Fibroblast of the conjunctiva (primary cell): ENCODE data around the gene PRTFDC1.
A peak's percentile ranks its signal among the peaks of the same experiment; 100 is the strongest.
"Not testable (repeated sequence)": the region's sequence is repeated elsewhere in the genome, so short reads cannot be mapped to it uniquely, and the experiment has no call there.

Experiments
- DNase-seq: peaks from one replicate; pipeline ENCODE4 v3.0.0-alpha.2; 2010; ENCODE audit warnings: low read depth

PRTFDC1 gene, protein sequence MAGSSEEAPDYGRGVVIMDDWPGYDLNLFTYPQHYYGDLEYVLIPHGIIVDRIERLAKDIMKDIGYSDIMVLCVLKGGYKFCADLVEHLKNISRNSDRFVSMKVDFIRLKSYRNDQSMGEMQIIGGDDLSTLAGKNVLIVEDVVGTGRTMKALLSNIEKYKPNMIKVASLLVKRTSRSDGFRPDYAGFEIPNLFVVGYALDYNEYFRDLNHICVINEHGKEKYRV

DNA sequence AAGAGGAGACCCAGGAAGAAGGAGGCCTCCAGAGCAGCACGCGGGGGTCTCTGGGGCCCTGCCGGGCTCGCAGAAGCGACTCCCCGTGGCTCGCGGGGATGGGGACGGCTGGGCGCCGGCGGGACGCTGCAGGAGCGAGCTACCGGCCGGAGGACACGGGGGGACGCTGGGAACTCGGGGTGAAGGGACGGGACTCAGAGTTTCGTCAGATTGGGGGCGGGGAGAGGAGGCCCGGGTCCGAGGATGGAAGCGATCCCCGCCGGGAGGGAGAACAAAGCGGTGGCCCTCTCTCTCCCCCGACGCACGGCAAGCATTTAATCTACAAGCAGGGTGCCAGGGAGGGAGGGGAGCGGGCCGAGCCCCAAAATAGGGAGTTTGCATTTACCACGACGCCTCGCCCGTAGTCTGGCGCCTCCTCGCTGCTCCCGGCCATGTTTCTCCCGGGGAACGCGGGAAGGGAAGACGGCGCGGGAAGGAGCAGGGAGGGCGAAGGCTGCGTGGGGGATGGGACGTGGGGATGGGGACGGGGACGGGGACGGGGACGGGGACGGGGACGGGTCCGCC, at the start of gene PRTFDC1:
Gene PRTFDC1 (minus strand): TSS at position 464 of the 564 bp plus-strand sequence. CDS start 31 bp downstream, at position 433.
- no peak for DNase-seq

DNA sequence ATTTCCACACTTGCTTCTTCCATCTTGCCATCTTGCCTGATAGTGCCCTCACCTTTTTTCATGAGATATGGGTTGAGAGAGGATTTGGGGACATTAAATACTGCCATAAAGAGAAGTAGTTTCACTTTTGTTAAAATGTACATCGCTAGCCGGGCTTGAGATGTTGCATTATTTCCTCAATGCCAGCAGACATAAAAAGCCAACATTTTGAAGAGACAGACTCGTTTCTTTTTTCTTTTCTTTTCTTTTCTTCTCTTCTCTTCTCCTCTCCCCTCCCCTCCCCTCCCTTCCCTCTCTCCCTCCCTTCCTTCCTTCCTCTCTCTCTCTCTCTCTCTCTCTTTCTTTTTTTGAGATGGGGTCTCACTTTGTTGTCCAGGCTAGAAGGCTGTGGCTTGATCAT, 45.6 kb upstream of the PRTFDC1 start:
- no peak for DNase-seq

DNA sequence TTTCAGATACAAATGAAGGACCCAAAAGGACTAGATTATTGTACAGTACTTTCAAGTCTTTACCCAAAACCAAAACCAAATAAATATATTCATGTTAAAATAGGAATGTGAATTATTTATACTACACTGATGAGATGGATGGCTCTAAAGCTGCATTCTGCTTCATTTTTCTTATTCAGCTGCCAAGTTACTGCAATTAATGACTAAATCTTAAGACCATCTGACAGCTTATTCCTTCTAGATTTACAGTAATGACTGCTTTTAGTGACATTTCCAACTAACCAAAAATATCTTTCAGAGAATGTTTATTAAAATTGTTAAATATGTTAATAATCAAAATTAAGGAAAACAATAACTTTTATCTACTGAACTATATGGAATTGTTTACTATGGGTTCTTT, 42.7 kb upstream of the PRTFDC1 start:
- no peak for DNase-seq

DNA sequence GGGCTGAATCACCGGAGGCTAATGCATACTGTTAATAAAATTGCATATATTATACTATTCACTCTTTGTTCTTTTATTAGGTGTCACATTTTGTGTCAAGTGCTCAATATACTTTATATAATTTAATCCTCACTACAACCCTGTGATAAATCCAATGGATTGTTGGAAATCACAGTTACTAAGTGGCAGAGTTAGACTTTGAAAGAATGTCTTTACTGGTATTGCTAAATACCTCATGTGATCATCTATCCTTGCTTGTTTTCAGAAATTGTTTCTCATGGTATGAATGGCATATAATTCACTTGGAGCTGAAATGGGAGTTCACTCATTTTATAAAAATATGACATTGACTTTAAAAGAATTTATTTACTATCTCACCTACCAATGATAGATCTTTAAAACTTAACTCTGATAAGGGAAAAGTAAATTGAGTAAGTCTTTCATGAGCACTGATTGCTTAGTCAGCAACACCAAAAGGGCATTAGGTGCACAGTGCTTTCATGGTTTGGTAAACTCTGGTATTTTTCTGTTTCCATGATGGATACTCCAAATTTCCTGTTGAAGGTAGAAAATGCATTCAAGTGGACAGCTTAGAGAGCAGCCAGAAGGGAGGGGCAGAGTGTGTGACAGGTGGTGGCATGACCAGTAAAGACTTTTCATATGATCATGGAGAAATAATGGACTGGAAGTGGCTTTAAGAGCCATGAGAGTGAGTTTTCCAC, 41.0 kb upstream of the PRTFDC1 start:
- no peak for DNase-seq

DNA sequence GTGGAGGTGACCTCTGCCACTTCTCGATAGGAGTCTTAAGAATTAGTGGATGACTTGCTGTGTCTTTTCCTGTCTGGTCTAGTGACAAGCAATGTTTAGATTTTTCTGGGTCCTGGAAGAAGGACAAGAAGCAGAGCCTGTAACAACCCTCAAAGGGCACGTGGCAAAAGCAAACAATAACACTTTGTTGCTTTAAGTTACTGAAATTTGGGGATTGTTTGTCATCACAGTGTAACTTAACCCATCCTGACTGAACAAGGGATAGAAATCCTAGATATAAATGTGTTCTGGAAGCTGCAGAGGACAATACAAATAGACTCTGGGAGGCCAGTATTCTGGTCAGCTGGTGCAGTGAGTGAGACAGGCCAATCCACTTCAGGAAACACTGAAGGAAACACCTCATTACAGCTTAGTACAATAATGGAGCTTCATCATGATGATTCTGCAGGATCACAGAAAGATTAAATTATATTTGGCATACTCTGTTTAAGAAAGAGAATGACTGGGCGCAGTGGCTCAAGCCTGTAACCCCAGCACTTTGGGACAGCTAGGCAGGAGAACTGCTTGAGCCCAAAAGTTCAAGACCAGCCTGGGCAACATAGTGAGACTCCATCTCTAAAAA, 40.2 kb upstream of the PRTFDC1 start:
- DNase-seq, result no peak

DNA sequence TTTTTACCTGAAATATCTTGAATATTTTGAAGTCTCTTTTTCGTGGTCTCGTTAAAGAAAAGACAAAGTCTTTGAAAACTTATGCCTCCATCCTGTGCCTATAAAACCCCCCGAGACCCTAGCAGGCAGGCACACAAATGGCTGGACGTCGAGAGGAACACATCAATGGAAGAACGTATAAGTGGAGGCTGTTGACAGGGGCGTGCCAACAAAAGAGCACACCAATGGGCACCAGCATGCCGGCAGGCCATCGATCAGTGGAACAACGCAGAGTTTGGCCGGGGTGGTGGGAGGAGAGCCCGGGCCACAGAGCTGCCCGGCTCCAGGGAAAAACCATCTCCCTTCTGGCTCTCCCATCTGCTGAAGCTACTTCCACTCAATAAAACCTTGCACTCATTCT, 38.9 kb upstream of the PRTFDC1 start:
- DNase-seq, result no peak

DNA sequence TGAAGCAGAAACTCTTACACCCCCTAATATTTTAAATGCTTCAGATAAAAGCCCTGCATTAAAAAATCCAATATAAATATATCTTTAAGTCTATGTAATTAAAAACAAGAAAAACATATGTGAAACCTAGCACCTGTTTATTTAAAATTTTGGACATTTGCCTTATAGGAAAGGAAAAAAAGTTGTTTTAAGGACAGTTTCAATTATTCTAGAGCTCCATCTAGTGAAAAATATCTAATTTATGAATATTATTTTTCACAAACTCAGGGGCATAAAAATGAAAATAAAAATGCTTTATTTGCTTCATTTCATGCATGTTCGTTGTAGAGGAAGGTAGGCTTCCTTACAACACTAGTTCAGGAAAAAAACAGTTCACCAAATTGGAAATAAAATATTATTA, 37.5 kb upstream of the PRTFDC1 start:
- DNase-seq, result no peak

DNA sequence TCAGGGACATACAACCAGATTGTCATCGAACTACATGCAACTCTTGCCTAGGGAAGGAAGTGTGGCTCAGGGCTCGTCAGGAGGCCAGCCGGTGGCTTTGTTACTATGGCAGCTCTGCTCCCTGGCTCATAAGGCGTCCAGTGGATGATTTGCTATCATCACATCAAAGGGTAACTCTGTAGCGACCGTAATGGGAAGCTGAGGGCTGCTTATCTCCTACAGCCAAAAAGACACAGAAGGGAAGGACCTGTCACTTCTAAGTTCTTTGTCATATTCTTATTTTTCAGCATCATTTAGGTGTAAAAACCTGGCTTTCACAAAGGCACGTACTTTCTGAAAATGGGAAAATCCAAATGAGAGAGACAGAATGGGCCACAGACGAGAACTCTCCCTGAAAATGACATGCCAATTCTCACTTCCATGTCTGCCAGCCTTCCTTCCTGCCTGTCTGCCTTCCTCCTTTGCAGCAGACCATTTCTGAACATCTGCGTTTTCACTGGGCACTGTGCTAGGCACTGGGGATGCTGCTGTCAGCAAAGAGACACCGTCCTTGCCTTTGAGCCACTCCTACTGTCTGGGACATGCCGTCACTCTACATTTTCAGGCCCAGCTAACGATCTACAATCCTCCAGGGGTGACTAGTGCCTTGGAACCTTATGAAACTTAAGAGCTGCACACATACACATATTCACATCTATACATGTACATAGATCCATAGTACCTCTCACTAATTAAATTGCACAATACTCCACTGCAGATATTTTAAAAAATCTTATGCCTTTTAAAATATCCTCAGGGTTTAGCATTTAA, 36.6 kb upstream of the PRTFDC1 start:
- DNase-seq, result no peak

DNA sequence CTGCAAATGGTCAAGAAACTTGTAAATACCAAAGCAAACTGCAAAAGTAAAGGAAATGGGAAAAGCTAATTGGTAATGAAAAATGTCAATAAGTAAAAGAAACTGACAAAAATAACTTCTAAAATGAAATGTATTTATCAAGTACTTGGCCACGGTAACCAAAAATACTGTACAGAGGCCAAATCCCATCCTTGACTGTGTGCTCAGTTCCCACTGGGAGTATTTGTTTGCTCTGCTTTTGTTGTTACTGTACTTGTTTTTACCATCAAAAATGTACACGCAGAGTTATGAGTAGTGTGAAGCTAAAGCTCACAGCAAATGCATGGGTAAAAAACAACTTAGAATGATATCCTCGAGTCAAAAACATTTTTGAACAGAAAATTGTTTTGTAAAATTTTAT, 32.5 kb upstream of the PRTFDC1 start:
- no peak for DNase-seq

DNA sequence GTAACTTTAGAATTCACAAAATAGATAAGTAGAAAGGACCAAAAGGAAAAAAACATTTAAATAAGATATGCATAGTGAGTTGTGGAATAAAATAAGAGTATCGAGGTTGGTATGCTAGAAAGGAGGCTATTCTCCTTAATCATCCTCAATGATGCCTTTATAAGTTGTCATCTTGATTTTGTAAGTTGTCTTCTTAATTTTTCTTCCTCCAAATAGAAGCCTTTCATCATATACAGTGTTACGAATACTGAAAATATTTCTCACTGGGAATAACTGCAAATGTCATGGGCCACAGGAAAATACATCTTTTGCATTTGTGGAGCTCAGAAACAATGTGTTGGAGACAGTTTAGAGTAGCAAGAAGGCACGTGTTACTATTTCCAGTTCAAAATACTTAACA, 31.5 kb upstream of the PRTFDC1 start:
- no peak for DNase-seq

DNA sequence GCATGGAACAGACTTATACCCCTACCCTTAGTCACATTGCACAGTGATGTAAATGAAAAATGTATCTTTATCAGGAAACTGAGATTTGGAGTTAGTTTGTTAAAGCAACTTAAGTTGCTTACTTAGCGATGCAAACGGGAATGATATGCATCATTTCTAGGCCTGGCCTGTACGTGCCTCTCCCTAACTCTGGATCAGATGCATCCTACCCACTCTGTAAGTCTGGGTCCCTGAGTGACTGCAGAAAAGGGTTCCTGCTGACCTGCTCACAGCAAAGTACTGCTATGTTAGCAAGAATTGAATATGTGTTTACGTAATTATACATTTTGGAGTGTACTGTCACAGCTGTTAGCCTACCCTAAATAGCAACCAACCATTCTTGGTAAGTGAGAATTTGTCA, 30.7 kb upstream of the PRTFDC1 start:
- no peak for DNase-seq

DNA sequence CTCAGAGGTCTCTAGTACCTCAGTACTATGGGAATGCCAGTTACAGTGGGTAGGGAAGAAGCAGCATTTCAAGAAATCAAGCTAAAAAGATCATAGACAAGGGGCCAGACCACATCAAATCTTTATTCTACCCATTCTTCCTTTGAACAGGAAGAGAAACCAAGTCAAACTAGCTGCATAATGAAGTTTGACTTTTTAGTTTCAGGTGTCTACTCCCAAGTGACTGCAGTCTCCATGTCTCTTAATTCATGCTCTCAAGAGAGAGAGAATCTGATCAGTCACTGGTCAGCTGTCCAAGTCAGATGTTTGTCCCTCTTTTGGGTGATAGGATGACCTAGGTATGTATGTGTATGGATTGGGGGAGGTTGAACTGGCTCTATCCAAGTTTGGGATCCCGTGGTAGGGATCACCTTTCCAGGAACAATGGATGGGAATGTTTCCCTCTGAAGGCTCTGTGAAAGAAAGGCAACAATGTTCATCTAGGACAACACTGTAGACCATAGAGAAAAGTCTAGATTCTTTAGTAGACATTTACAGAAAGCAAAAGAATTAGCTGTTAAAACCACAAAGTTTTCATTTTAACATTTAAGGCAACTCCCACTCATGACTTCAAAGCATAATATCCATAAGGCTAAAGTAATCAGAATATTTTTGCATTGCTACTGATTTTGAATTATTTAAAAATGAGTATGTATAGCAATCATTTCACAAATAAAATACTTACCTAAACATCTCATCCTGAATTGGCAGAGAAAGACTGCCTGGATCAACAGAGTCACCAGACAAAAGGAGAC, 30.1 kb upstream of the PRTFDC1 start:
- DNase-seq, result no peak

DNA sequence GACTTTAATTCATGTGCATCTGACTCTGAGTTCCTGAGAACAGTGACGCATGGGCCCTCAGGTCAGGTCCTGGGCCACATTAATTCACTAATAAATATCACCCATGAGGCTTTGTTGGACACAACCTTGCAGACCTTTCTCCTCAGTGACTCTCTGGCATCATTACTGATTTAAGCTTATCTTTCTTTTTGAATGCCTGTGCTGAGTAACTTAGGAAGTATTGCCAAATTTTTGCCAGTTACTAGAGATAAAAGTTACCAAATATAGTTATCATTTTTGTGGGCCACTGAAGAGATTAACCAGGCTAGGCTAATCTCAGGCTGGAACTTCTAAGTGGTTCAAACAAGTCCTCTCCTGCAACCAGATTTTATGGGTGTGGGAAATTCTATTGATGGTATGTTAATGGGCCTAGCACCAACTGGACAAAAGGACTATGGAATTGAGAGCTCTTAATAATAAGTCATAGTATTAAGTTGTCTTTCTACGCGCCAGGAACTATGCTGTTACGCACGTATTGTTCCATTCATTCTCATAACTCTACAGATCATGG, 28.8 kb upstream of the PRTFDC1 start:
- no peak for DNase-seq

DNA sequence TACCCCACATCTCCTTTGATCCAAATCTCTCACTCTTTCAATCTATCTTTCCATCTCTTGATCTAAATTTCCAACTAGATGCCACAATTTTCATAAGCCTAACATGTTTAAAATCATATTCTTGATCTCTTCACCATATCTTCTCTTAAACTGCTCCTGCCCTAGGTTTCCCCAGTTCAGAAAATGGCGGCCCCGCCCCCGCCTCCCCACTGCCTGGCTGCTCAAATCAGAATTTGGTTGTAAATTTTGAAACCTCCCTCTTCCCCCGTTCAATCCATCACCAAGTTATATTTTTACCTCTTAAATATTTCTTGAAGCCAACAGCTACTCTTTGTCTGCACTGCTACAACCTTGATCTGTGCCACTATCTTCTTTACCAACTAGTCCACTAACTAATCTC, 27.3 kb upstream of the PRTFDC1 start:
- DNase-seq, result no peak

DNA sequence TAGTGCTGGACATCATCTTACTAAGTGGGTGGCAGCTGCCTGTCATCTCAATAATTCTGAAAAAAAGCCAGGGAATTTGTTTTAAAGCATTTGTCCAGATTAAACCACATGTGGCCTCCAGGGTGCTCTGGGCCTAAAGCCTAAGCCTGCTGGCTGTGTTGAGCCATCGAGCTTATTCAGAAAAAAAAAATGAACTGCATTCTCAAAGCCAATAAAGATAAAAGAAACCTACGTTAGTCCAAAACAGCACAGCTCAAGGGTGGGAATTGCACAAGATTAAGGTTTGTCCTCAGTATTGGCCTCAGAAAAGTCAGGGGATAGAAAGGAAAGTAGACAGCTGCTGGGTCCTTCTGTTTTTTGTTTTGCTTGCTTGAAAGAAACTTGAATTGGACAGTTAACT, 22.6 kb upstream of the PRTFDC1 start:
- peak; percentile 75 for DNase-seq

DNA sequence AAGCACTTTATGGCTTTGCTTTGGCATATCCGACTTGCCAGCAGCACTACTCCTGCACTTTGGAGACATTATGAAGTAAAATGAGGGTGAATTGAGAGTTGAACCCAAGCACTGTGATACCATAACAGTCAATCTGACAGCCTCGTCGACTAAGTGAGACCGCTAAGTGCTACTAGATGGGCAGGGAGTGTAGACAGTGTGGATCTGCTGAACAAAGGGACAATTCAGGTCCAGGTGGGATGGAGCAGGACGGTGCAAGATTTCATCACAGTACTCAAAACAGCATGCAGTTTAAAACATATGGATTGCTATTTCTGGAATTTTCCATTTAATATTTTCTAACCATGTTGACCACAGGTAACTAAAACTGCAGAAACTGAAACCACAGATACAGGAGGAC, 20.8 kb upstream of the PRTFDC1 start:
- DNase-seq, result no peak

DNA sequence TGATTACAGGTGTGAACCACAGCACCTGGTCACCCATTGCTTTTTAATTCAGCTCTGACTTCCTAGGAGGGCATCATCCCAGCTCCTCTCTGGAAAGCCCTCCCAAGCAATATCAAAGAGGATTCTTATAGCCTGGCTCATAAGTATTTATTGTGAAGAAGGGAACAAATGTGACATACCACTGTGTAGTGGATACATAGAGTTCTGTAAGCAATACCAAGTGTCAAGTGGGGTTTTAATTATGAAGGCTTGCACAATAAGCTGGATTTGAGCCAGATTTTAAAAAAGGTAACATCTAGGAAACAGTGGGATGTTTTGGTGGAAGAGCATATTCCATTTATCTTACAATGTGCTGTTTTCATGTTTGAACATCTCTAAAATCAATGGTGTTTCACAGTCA, 19.0 kb upstream of the PRTFDC1 start:
- DNase-seq, result no peak

DNA sequence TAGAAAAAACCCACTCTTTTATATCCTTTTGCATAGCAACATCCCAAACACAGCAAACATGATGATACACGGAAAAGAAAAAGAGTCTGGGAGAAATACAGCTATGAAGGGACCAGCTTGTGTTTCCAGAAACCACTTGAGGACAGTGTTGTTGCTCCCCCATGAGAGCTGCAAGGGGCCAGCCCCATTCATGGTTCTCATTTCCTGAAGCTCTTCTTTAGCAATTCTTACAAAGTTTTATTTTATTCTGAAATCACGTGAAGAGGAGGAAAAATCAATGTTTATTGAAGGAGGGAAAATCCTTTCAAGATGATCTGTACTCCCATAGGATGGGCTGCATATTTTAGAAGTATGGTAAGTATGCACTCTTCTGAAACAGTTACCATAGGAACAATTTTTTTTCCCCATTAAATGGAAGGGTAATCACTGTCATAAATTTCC, 17.5 kb upstream of the PRTFDC1 start:
- DNase-seq, result no peak

DNA sequence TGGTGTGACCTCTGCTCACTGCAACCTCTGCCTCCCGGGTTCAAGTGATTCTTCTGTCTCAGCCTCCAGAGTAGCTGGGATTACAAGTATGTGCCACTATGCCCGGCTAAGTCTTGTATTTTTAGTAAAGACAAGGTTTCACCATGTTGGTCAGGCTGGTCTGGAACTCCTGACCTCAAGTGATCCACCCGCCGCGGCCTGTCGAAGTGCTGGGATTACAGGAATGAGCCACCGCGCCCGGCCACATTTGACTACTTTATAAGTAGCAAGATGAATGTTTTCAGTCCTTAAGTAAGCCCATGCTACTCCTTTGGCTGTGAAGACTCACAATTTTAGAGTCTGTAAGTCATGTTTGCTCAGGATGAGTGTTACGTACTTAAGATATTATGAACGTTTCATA, 16.5 kb upstream of the PRTFDC1 start:
- not testable (repeated sequence) for DNase-seq

DNA sequence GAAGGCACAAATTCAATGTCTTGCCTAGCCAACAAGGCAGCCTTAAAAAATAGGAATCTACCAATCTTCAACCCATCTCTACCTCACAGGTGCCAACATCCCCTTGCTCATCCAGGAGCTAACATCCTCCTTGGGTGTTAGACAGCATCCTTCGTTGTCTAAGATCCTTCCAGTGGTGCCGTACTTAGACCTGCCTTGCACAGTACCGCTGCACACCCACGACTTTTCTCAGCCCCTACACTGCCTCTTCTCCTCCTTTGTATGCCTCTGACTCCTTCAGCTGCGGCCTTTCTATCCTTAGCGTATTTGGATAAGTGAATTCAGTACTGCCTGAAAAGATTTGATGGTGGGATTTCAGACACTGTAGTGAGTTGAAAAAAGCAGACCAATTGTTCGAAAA, 15.9 kb upstream of the PRTFDC1 start:
- DNase-seq, result no peak

DNA sequence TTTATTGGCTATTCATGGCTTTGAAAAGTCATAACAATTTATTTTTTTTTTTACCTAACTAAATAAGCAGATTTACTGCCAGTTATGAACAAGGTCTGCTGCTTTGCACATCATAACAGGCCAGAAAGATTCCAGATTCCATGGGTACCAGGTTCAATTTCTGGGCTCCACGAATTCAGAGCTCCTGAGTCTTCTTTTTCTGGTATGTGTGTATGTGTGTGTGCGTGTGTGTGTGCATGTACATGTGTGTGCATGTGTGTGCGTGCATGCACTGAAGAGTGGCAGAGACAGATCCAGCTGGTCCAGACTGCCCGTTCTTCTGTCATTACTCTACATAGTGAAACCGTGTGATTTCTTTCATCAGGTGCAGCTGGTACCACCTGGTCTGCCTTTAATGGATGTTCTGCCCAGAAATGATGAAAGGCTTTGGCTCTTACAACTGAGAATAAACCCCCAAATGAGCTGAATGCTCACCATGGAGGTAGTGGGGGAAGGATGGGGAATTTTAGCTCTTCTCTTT, 14.6 kb upstream of the PRTFDC1 start:
- no peak for DNase-seq
